Lung (tissue), 12 donors: ENCODE results near the gene CCDC88A. TPM values are rescaled to one million over a fixed set of nuclear protein-coding genes. Genes with fewer than 3 reads are reported as not detected.
A peak's percentile ranks its signal among the peaks of the same experiment; 100 is the strongest.

Source experiments
- ATAC-seq: fragments of 200-7000 bp; cut with Tn5 transposase; one replicate; pipeline ENCODE4 v1.9.1; 2020; ENCODE audit warnings: moderate number of reproducible peaks; ENCODE audit not compliant: insufficient read depth, low FRiP score
- DNase-seq, 3 donors: peaks; one replicate each; pipeline ENCODE4 v3.0.0-alpha.2; 2013 to 2017
- H3K27ac ChIP-seq, 2 donors: one replicate each; pipeline ENCODE4 v1.5.1; 2013; ENCODE audit warnings: mild to moderate bottlenecking in 2 of 2, moderate library complexity in 2 of 2, control low read depth in 1 of 2, inconsistent platforms in 1 of 2, low read depth in 1 of 2, low read length in 1 of 2
- H3K27me3 ChIP-seq, 3 donors: one replicate each; pipeline ENCODE4 v1.5.1; 2013; ENCODE audit warnings: low read length in 2 of 3; ENCODE audit not compliant: control insufficient read depth in 3 of 3, insufficient read depth in 3 of 3
- H3K36me3 ChIP-seq, 4 donors: one replicate each; pipeline ENCODE4 v1.5.1; 2013; ENCODE audit warnings: low read length in 4 of 4, mild to moderate bottlenecking in 1 of 4, moderate library complexity in 1 of 4; ENCODE audit not compliant: control insufficient read depth in 4 of 4, insufficient read depth in 4 of 4
- H3K4me1 ChIP-seq, 5 donors: one replicate each; pipeline ENCODE4 v1.5.1; 2013; ENCODE audit warnings: low read length in 5 of 5, mild to moderate bottlenecking in 2 of 5, moderate library complexity in 1 of 5; ENCODE audit not compliant: control insufficient read depth in 5 of 5, insufficient read depth in 5 of 5
- H3K4me3 ChIP-seq: one replicate; pipeline ENCODE4 v1.5.1; 2013; ENCODE audit warnings: mild to moderate bottlenecking, control low read depth, moderate library complexity
- H3K9ac ChIP-seq, 2 donors: one replicate each; pipeline ENCODE4 v1.5.1; 2013; ENCODE audit warnings: low read length in 2 of 2, control low read depth in 1 of 2; ENCODE audit not compliant: insufficient read depth in 1 of 2
- H3K9me3 ChIP-seq, 4 donors: one replicate each; pipeline ENCODE4 v1.5.1; 2013; ENCODE audit warnings: low read length in 3 of 4, mild to moderate bottlenecking in 1 of 4, moderate library complexity in 1 of 4; ENCODE audit not compliant: control insufficient read depth in 4 of 4, insufficient read depth in 3 of 4
- CTCF ChIP-seq: IDR thresholded peaks from 2 replicates; pipeline ENCODE4 v1.5.1; 2012; ENCODE audit warnings: mild to moderate bottlenecking; ENCODE audit errors: control extremely low read depth, extremely low read depth
- WGBS, 2 donors: extraction: QIAGEN DNeasy Blood & Tissue Kit; methylation state at CpG; one replicate each; pipeline ENCODE4 v1.1.7; 2013; 5-methylcytosine and 5-hydroxymethylcytosine counted together
- polyA plus RNA-seq, 2 donors: library from polyadenylated mRNA; stranded (reverse); fragments of 200-250 nt; gene quantifications; one replicate each; pipeline ENCODE4 v1.2.1, GENCODE V29; 2013
- total RNA-seq, 2 donors: library from RNA; depleted of rRNA in 1 of 2; stranded (reverse); fragments of >200 nt in 1 of 2; gene quantifications; one replicate each; pipeline ENCODE4 v1.2.1, GENCODE V29; 2014 to 2021
- donor health status: control.
- donor health status: control.
- donor health status: Bipolar disorder and iron deficiency.
- donor health status: healthy.
- donor health status: DM: yes; HTN: yes; CAD: no.

CCDC88A gene
- total and polyA plus RNA-seq, 4 donors, result 13.3 to 91.9 (median 61.5) TPM

GRCh38 chr2:55425431-55425831 is 5.8 kb upstream of the CCDC88A start:
- H3K4me1 ChIP-seq, result peaks cover 0 to 5% (median 0%) of the 10 kb centered on the region in 5 donors
- no peak for DNase-seq
- 30 to 33% methylated on average over 3 of the region's 3 CpGs for WGBS, 2 donors
- no peak overlapping the region for H3K27ac ChIP-seq
- no peaks in the 10 kb centered on the region for H3K9me3 ChIP-seq
- H3K4me3 ChIP-seq, result no peak overlapping the region
- TF ChIP-seq CTCF, result no peak
- no peaks in the 10 kb centered on the region for H3K36me3 ChIP-seq
- peak; percentile 81 for ATAC-seq
- no peak overlapping the region for H3K9ac ChIP-seq
- H3K27me3 ChIP-seq, result no peaks in the 10 kb centered on the region

GRCh38 chr2:55422876-55423665 is 3.4 kb upstream of the CCDC88A start:
- H3K4me1 ChIP-seq, result peaks cover 0 to 6% (median 0%) of the 10 kb centered on the region in 5 donors
- no peaks in the 10 kb centered on the region for H3K27me3 ChIP-seq
- 67 to 76% methylated on average over 4 of the region's 4 CpGs for WGBS, 2 donors
- no peak overlapping the region for H3K4me3 ChIP-seq
- ATAC-seq, result no peak
- TF ChIP-seq CTCF, result no peak
- H3K36me3 ChIP-seq, result no peaks in the 10 kb centered on the region
- H3K9me3 ChIP-seq, result no peaks in the 10 kb centered on the region
- DNase-seq, result no peak
- no peak overlapping the region for H3K9ac ChIP-seq
- no peak overlapping the region for H3K27ac ChIP-seq

GRCh38 chr2:55421326-55421725 is 1.7 kb upstream of the CCDC88A start:
- Histone ChIP-seq H3K27ac (no peak overlapping the region), H3K9me3 (no peaks in the 10 kb centered on the region), H3K9ac (no peak overlapping the region), H3K4me1 (peaks cover 0 to 20% (median 2%) of the 10 kb centered on the region in 5 donors), H3K27me3 (no peaks in the 10 kb centered on the region), H3K36me3 (no peaks in the 10 kb centered on the region), H3K4me3 (no peak overlapping the region)
- DNase-seq (no peak), ATAC-seq (no peak)
- WGBS, 2 donors, result 90 to 95% methylated on average over 5 of the region's 5 CpGs
- TF ChIP-seq CTCF, result no peak
